DND-41 (cell line): Measurements from ENCODE around the gene MED12L.

Experiments used
- CTCF ChIP-seq: IDR thresholded peaks from 2 replicates; pipeline ENCODE4 v1.5.1; 2012; ENCODE audit warnings: borderline replicate concordance, low read length, moderate library complexity, mild to moderate bottlenecking; ENCODE audit not compliant: poor library complexity, severe bottlenecking; ENCODE audit errors: extremely low read depth
- EZH2 ChIP-seq: IDR thresholded peaks from 3 replicates; pipeline ENCODE4 v1.6.1; 2012; ENCODE audit warnings: borderline replicate concordance, low read depth, mild to moderate bottlenecking, moderate library complexity, low read length, inconsistent platforms; ENCODE audit not compliant: severe bottlenecking

DNA sequence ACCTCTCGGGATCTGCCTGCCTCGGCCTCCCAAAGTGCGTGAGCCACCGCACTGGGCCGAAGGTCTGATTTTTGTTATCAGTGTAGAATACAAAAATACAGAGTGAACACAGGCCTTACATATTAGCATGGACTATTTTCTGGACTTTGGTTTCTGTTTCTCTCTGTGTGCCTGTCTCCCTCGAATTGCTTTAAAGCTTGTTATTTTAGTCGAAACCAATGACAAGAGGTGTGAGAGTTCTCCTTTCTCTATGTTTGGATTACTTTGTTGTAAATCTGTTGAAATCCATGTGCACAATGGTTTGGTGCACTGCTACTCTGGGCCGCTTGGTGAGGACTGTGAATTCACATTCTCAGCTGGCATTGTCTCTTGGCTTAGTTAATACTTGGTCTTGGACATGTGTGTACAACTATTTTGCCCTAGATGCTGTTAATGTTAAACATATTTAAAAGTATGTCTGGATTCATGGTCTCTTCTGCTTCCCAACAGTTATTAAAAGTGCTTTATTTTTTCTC lies 23.9 kb downstream of the MED12L start:
- TF ChIP-seq CTCF, result no peak
- TF ChIP-seq EZH2, result no peak
